Lower leg skin (tissue), 4 donors: ENCODE measurements around the gene ACVRL1. TPM values are rescaled to one million over a fixed set of nuclear protein-coding genes. Genes with fewer than 3 reads are reported as not detected.

ENCODE experiments used
- DNase-seq, 2 donors: peaks; one replicate each; pipeline ENCODE4 v3.0.0-alpha.2; 2019; ENCODE audit warnings: low spot score in 2 of 2
- H3K4me3 ChIP-seq: fragments of 200-600 bp; sonication (generic); 2 replicates; pipeline ENCODE4 v1.5.1; 2017; ENCODE audit warnings: mild to moderate bottlenecking, low read depth; ENCODE audit not compliant: poor library complexity, severe bottlenecking
- CTCF ChIP-seq, 3 donors: fragments of 450-650 bp; IDR thresholded peaks; one replicate each; pipeline ENCODE4 v1.5.1; 2016; ENCODE audit warnings: antibody characterized with exemption in 3 of 3, mild to moderate bottlenecking in 3 of 3, moderate library complexity in 2 of 3
- POLR2A ChIP-seq, 2 donors: fragments of 450-650 bp; IDR thresholded peaks; one replicate each; pipeline ENCODE4 v1.6.1; 2016 to 2017; ENCODE audit warnings: antibody characterized with exemption in 2 of 2, mild to moderate bottlenecking in 1 of 2, moderate library complexity in 1 of 2
- WGBS, 2 donors: methylation state at CpG; one replicate each; pipeline ENCODE4 v1.1.5; 2018; 5-methylcytosine and 5-hydroxymethylcytosine counted together
- intact Hi-C: fragments of 100-400 bp; cut with DNase I; formaldehyde crosslinking; loops from one replicate; pipeline ENCODE4 v1.15.0; 2023; ENCODE audit warnings: low total_unique reads
- total RNA-seq, 4 donors: library from RNA; depleted of rRNA; stranded (reverse); fragments of >200 nt; gene quantifications; one replicate each; pipeline ENCODE4 v1.1.0, GENCODE V29; 2016

Gene ACVRL1
- total RNA-seq, 4 donors from 2014 or later: 12.9 to 99.8 (median 39.9) TPM

- TF ChIP-seq CTCF (IDR thresholded peaks at IDR 0.05) (no peak), POLR2A (IDR thresholded peaks at IDR 0.05) (no peak)
- no peak for DNase-seq
- 68 to 71% methylated on average over 5 of the region's 5 CpGs for WGBS, 2 donors
- H3K4me3 ChIP-seq: no peak overlapping the region
- intact Hi-C loops: no loop called here
These were observed 65.1 kb downstream of the ACVRL1 start for GRCh38 chr12:51972422-51972812.

GRCh38 chr12:51972849-51973273 lies 65.6 kb downstream of the ACVRL1 start:
- H3K4me3 ChIP-seq: no peak overlapping the region
- intact Hi-C loops: no loop called here
- 23 to 36% methylated on average over 9 of the region's 9 CpGs for WGBS, 2 donors
- peak; percentile 66 to 89 for DNase-seq
- no peak for TF ChIP-seq POLR2A (IDR thresholded peaks at IDR 0.05)

Other genes with a start within 250 kb of the ACVRL1 start
- under 1 TPM in 3 of 4 donors, not detected in 1; 0.17 to 0.49 (median 0.29) TPM for gene FIGNL2, start 58.8 kb upstream of the ACVRL1 start, total RNA-seq
- not detected for gene ANKRD33, start 19.4 kb upstream of the ACVRL1 start, total RNA-seq
- gene ACVR1B, start 44.2 kb downstream of the ACVRL1 start, total RNA-seq: 10 to 100 TPM; 67.4 to 87.0 (median 80.5) TPM
- 10 to 100 TPM; 14.6 to 34.2 (median 25.9) TPM for gene TAMALIN, start 99.4 kb downstream of the ACVRL1 start, total RNA-seq
- gene NR4A1, start 143.9 kb downstream of the ACVRL1 start, total RNA-seq: 100 to 1,000 TPM in 2 of 4 donors, 10 to 100 TPM in 2; 28.7 to 121 (median 105) TPM
- 10 to 100 TPM; 42.6 to 71.6 (median 55.2) TPM for gene ATG101, start 162.5 kb downstream of the ACVRL1 start, total RNA-seq
- gene SMIM41, start 172.2 kb downstream of the ACVRL1 start, total RNA-seq: under 1 TPM in 1 of 4 donors, not detected in 3; 0.71 TPM